Measurements from ENCODE around the gene CFAP61.
"Not testable (repeated sequence)": the region's sequence is repeated elsewhere in the genome, so short reads cannot be mapped to it uniquely, and the experiment has no call there.

Gene CFAP61

GRCh38 chr20:20333866-20334265 lies 281.5 kb downstream of the CFAP61 start:
- DNase-seq: no peak

GRCh38 chr20:20334489-20334888 lies 282.2 kb downstream of the CFAP61 start:
- DNase-seq: no peak

- DNase-seq: no peak
Observed at GRCh38 chr20:20338133-20338730, 285.9 kb downstream of the CFAP61 start.

- DNase-seq: no peak
Observed at GRCh38 chr20:20340443-20340842, 288.1 kb downstream of the CFAP61 start.

- DNase-seq: no peak
Observed at GRCh38 chr20:20341371-20341770, 289.0 kb downstream of the CFAP61 start.

- no peak for DNase-seq
Observed at GRCh38 chr20:20342066-20342465, 289.7 kb downstream of the CFAP61 start.

GRCh38 chr20:20343932-20344331 lies 291.6 kb downstream of the CFAP61 start:
- no peak for DNase-seq

- DNase-seq: no peak
Observed at GRCh38 chr20:20344476-20344875, 292.1 kb downstream of the CFAP61 start.

GRCh38 chr20:20353576-20353975 lies 301.2 kb downstream of the CFAP61 start:
- DNase-seq: no peak

GRCh38 chr20:20355503-20355902 lies 303.2 kb downstream of the CFAP61 start:
- not testable (repeated sequence) for DNase-seq

GRCh38 chr20:20358801-20359200 lies 306.5 kb downstream of the CFAP61 start:
- DNase-seq: no peak

- DNase-seq: no peak
Observed at GRCh38 chr20:20359628-20360027, 307.3 kb downstream of the CFAP61 start.

- peak; percentile 61 for DNase-seq
Observed at GRCh38 chr20:20360464-20360863, 308.1 kb downstream of the CFAP61 start.

- no peak for DNase-seq
Observed at GRCh38 chr20:20362774-20363433, 310.6 kb downstream of the CFAP61 start.

- no peak for DNase-seq
Observed at GRCh38 chr20:20363434-20363798, 311.1 kb downstream of the CFAP61 start.

GRCh38 chr20:20363799-20364592 lies 311.7 kb downstream of the CFAP61 start:
- peak; percentile 61 for DNase-seq

- no peak for DNase-seq
Observed at GRCh38 chr20:20364593-20365479, 312.5 kb downstream of the CFAP61 start.

- no peak for DNase-seq
Observed at GRCh38 chr20:20365480-20366161, 313.3 kb downstream of the CFAP61 start.

GRCh38 chr20:20366551-20366875 lies 314.2 kb downstream of the CFAP61 start:
- DNase-seq: no peak

- DNase-seq: no peak
Observed at GRCh38 chr20:20366876-20367574, 314.7 kb downstream of the CFAP61 start.

GRCh38 chr20:20367575-20368417 lies 315.5 kb downstream of the CFAP61 start, which contains the start of gene INSM1:
TSS of gene INSM1 (plus strand) at chr20:20368104. CDS start at chr20:20368268, 164 bp downstream.
- DNase-seq: no peak
